GM18867 (cell line): ENCODE results near the gene MAP2K1.
A peak's percentile ranks its signal among the peaks of the same experiment; 100 is the strongest.
"Not testable (repeated sequence)": the region's sequence is repeated elsewhere in the genome, so short reads cannot be mapped to it uniquely, and the experiment has no call there.

ENCODE experiments used
- ATAC-seq: cut with Tn5 transposase; IDR thresholded peaks from one replicate; pipeline ENCODE4 v1.9.1; 2021; ENCODE audit warnings: mild to moderate bottlenecking, moderate library complexity; ENCODE audit not compliant: unreplicated experiment

The MAP2K1 gene

GRCh38 chr15:66502491-66502890 lies 115.8 kb downstream of the MAP2K1 start:
- no peak for ATAC-seq

GRCh38 chr15:66503041-66503648 lies 116.4 kb downstream of the MAP2K1 start:
- ATAC-seq: not testable (repeated sequence)

GRCh38 chr15:66503780-66504562 lies 117.3 kb downstream of the MAP2K1 start:
- no peak for ATAC-seq

GRCh38 chr15:66504563-66505429 lies 118.1 kb downstream of the MAP2K1 start, which contains the start of the genes RPL4 and ZWILCH:
Gene RPL4 (minus strand): TSS chr15:66504855. CDS start chr15:66504790, 65 bp downstream.
Gene ZWILCH (plus strand): TSS chr15:66505326. CDS start chr15:66505339, 13 bp downstream.
- peak; percentile 75 for ATAC-seq

- no peak for ATAC-seq
Measured at GRCh38 chr15:66505430-66505811, 118.7 kb downstream of the MAP2K1 start.

- no peak for ATAC-seq
Measured at GRCh38 chr15:66505818-66506217, 119.1 kb downstream of the MAP2K1 start.

- no peak for ATAC-seq
Measured at GRCh38 chr15:66508293-66508883, 121.7 kb downstream of the MAP2K1 start.

- ATAC-seq: no peak
Measured at GRCh38 chr15:66514586-66514985, 127.9 kb downstream of the MAP2K1 start.

GRCh38 chr15:66515901-66516322 lies 129.2 kb downstream of the MAP2K1 start:
- ATAC-seq: no peak

- no peak for ATAC-seq
Measured at GRCh38 chr15:66523926-66524325, 137.2 kb downstream of the MAP2K1 start.

GRCh38 chr15:66524838-66525237 lies 138.1 kb downstream of the MAP2K1 start:
- ATAC-seq: no peak

- no peak for ATAC-seq
Measured at GRCh38 chr15:66535056-66535455, 148.3 kb downstream of the MAP2K1 start.
